Fibroblast of lung (primary cell): ENCODE data around the gene LRMDA.

Experiments
- EZH2 ChIP-seq: IDR thresholded peaks from 2 replicates; pipeline ENCODE4 v1.5.1; 2012; ENCODE audit warnings: low read length, control low read depth, mild to moderate bottlenecking; ENCODE audit errors: missing control alignments
- TF ChIP-seq, protein P1 (sequence below), 2 donors: IDR thresholded peaks in 1 of 2; conservative IDR thresholded peaks in 1 of 2; 1 replicate in 1 of 2; 2 replicates in 1 of 2; pipeline ENCODE4 v1.5.1; 2011 to 2012; ENCODE audit warnings: low read length in 2 of 2, control low read depth in 1 of 2, inconsistent platforms in 1 of 2, low read depth in 1 of 2, mild to moderate bottlenecking in 1 of 2

DNA sequence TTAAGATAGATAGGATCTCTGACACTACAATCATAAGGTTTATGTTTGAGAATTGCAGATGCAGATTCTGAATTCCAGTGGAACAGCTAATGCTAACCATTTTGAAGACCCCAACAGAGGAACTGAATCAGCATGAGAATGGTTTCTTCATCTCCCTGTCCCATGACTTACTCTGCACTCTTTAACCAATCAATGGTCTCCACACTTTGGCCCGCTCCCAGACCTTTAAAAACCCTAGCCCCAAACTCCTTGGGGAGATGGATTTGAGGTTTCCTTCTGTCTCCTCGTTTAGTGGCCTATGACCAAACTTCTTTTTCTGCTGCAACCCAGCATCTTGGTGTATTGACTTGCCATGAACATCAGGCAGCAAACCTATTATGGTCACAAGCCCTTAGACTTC, 804.9 kb downstream of the LRMDA start:
- TF ChIP-seq, protein P1, sequence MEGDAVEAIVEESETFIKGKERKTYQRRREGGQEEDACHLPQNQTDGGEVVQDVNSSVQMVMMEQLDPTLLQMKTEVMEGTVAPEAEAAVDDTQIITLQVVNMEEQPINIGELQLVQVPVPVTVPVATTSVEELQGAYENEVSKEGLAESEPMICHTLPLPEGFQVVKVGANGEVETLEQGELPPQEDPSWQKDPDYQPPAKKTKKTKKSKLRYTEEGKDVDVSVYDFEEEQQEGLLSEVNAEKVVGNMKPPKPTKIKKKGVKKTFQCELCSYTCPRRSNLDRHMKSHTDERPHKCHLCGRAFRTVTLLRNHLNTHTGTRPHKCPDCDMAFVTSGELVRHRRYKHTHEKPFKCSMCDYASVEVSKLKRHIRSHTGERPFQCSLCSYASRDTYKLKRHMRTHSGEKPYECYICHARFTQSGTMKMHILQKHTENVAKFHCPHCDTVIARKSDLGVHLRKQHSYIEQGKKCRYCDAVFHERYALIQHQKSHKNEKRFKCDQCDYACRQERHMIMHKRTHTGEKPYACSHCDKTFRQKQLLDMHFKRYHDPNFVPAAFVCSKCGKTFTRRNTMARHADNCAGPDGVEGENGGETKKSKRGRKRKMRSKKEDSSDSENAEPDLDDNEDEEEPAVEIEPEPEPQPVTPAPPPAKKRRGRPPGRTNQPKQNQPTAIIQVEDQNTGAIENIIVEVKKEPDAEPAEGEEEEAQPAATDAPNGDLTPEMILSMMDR (conservative IDR thresholded peaks at IDR 0.05 in 1 of 2, IDR thresholded peaks at IDR 0.05 in 1 of 2; ENCODE audit: low read depth in 1 of 2, low read length in 2 of 2): no peak
- no peak for TF ChIP-seq EZH2
